Measurements from ENCODE around the gene KNL1.

- TF ChIP-seq TAF1 (IDR thresholded peaks at IDR 0.05; ENCODE audit: low read depth) (no peak), CREB1 (IDR thresholded peaks at IDR 0.05; ENCODE audit: low read depth) (no peak), EGR1 (IDR thresholded peaks at IDR 0.05) (no peak), YY1 (IDR thresholded peaks at IDR 0.05; ENCODE audit: low read depth) (no peak)
Measured at GRCh38 chr15:40618906-40619305, 24.9 kb downstream of the KNL1 start.
